VCaP (cell line): Measurements from ENCODE around the gene FAM98B.

Experiments
- H3K27ac ChIP-seq: fragments of 450-650 bp; 2 replicates; pipeline ENCODE4 v1.5.1; 2017
- CTCF ChIP-seq: fragments of 450-650 bp; conservative IDR thresholded peaks from 2 replicates; pipeline ENCODE4 v1.5.1; 2017; ENCODE audit warnings: mild to moderate bottlenecking, moderate library complexity

FAM98B gene

GRCh38 chr15:38453971-38454695 is at the start of gene FAM98B:
FAM98B (plus strand) TSS chr15:38454127; CDS start chr15:38454162, 35 bp downstream.
- TF ChIP-seq CTCF = no peak; the same call in 1 of the 2 replicates
- H3K27ac ChIP-seq = peak within 1 kb of the TSS; percentile 88

GRCh38 chr15:38406436-38406835 is 47.5 kb upstream of the FAM98B start:
- no peak overlapping the region for H3K27ac ChIP-seq
- no peak for TF ChIP-seq CTCF

GRCh38 chr15:38408576-38408975 is 45.4 kb upstream of the FAM98B start:
- TF ChIP-seq CTCF = no peak
- H3K27ac ChIP-seq = no peak overlapping the region

GRCh38 chr15:38411902-38412301 is 42.0 kb upstream of the FAM98B start:
- no peak for TF ChIP-seq CTCF
- H3K27ac ChIP-seq = no peak overlapping the region

GRCh38 chr15:38412466-38412865 is 41.5 kb upstream of the FAM98B start:
- no peak for TF ChIP-seq CTCF
- H3K27ac ChIP-seq = no peak overlapping the region

GRCh38 chr15:38414357-38414756 is 39.6 kb upstream of the FAM98B start:
- H3K27ac ChIP-seq = no peak overlapping the region
- TF ChIP-seq CTCF = peak; percentile 84

GRCh38 chr15:38421069-38421690 is 32.7 kb upstream of the FAM98B start:
- H3K27ac ChIP-seq = no peak overlapping the region
- no peak for TF ChIP-seq CTCF
